Esophagus (tissue), 2 donors: ENCODE measurements around the gene SGSM1. TPM values are rescaled to one million over a fixed set of nuclear protein-coding genes. Genes with fewer than 3 reads are reported as not detected.

Experiments used
- H3K27ac ChIP-seq, 2 donors: one replicate each; pipeline ENCODE4 v1.5.1; 2013; ENCODE audit warnings: low read depth in 2 of 2, mild to moderate bottlenecking in 2 of 2, inconsistent platforms in 1 of 2, low read length in 1 of 2, moderate library complexity in 1 of 2
- H3K27me3 ChIP-seq, 2 donors: one replicate each; pipeline ENCODE4 v1.6.1; 2013; ENCODE audit warnings: low read length in 2 of 2, control low read depth in 1 of 2, mild to moderate bottlenecking in 1 of 2; ENCODE audit not compliant: insufficient read depth in 2 of 2, control insufficient read depth in 1 of 2
- H3K36me3 ChIP-seq, 2 donors: one replicate each; pipeline ENCODE4 v1.6.1; 2013; ENCODE audit warnings: low read length in 1 of 2; ENCODE audit not compliant: control insufficient read depth in 2 of 2, insufficient read depth in 2 of 2
- H3K4me1 ChIP-seq, 2 donors: one replicate each; pipeline ENCODE4 v1.6.1; 2013; ENCODE audit warnings: low read length in 1 of 2; ENCODE audit not compliant: control insufficient read depth in 2 of 2, insufficient read depth in 2 of 2
- H3K4me3 ChIP-seq, 2 donors: one replicate each; pipeline ENCODE4 v1.5.1; 2013; ENCODE audit warnings: low read length in 2 of 2, mild to moderate bottlenecking in 2 of 2, low read depth in 1 of 2, moderate library complexity in 1 of 2
- H3K9me3 ChIP-seq, 2 donors: one replicate each; pipeline ENCODE4 v1.6.1; 2013; ENCODE audit warnings: mild to moderate bottlenecking in 2 of 2, low read depth in 1 of 2, low read length in 1 of 2, moderate library complexity in 1 of 2; ENCODE audit not compliant: control insufficient read depth in 2 of 2, insufficient read depth in 1 of 2
- WGBS, 2 donors: extraction: QIAGEN DNeasy Blood & Tissue Kit; methylation state at CpG; one replicate each; pipeline ENCODE4 v1.1.7; 2013; 5-methylcytosine and 5-hydroxymethylcytosine counted together
- polyA plus RNA-seq, 2 donors: library from polyadenylated mRNA; stranded (reverse); fragments of 200-250 nt; gene quantifications; one replicate each; pipeline ENCODE4 v1.2.3, GENCODE V29; 2013
- donor health status: healthy with polysubstance abuse.
- donor health status: Bipolar disorder and iron deficiency.

SGSM1 gene
- polyA plus RNA-seq, 2 donors = 0.14 to 0.16 TPM

- WGBS, 2 donors = 97 to 100% methylated on average over 1 of the region's 1 CpG
- Histone ChIP-seq H3K36me3 (no peaks in the 10 kb centered on the region), H3K27me3 (no peaks in the 10 kb centered on the region), H3K4me1 (no peaks in the 10 kb centered on the region), H3K9me3 (peaks cover 0 to 6% of the 10 kb centered on the region in 2 donors), H3K4me3 (no peak overlapping the region), H3K27ac (no peak overlapping the region)
Observed at GRCh38 chr22:24876700-24877099, 70.7 kb downstream of the SGSM1 start.

- Histone ChIP-seq H3K4me3 (no peak overlapping the region), H3K36me3 (no peaks in the 10 kb centered on the region), H3K27me3 (no peaks in the 10 kb centered on the region), H3K4me1 (no peaks in the 10 kb centered on the region), H3K9me3 (peaks cover 0 to 6% of the 10 kb centered on the region in 2 donors), H3K27ac (no peak overlapping the region)
- 91 to 95% methylated on average over 2 of the region's 2 CpGs for WGBS, 2 donors
Observed at GRCh38 chr22:24878969-24879368, 73.0 kb downstream of the SGSM1 start.

- H3K4me1 ChIP-seq = no peaks in the 10 kb centered on the region
- no peak overlapping the region for H3K4me3 ChIP-seq
- H3K27me3 ChIP-seq = no peaks in the 10 kb centered on the region
- no peaks in the 10 kb centered on the region for H3K36me3 ChIP-seq
- no peak overlapping the region for H3K27ac ChIP-seq
- no peaks in the 10 kb centered on the region for H3K9me3 ChIP-seq
- 85 to 87% methylated on average over 6 of the region's 6 CpGs for WGBS, 2 donors
Observed at GRCh38 chr22:24883432-24883831, 77.4 kb downstream of the SGSM1 start.

- H3K4me3 ChIP-seq = no peak overlapping the region
- H3K27me3 ChIP-seq = no peaks in the 10 kb centered on the region
- 70 to 79% methylated on average over 2 of the region's 2 CpGs for WGBS, 2 donors
- no peaks in the 10 kb centered on the region for H3K9me3 ChIP-seq
- H3K4me1 ChIP-seq = no peaks in the 10 kb centered on the region
- H3K36me3 ChIP-seq = no peaks in the 10 kb centered on the region
- H3K27ac ChIP-seq = no peak overlapping the region
Observed at GRCh38 chr22:24887260-24887659, 81.2 kb downstream of the SGSM1 start.

- Histone ChIP-seq H3K27ac (peak overlapping the region; percentile 81 to 86), H3K36me3 (no peaks in the 10 kb centered on the region), H3K27me3 (no peaks in the 10 kb centered on the region), H3K4me3 (no peak overlapping the region), H3K4me1 (peaks cover 0 to 4% of the 10 kb centered on the region in 2 donors), H3K9me3 (no peaks in the 10 kb centered on the region)
- 89 to 90% methylated on average over 20 of the region's 20 CpGs for WGBS, 2 donors
Observed at GRCh38 chr22:24893341-24894070, 87.5 kb downstream of the SGSM1 start.

GRCh38 chr22:24894220-24894975, 88.4 kb downstream of the SGSM1 start:
- H3K4me3 ChIP-seq = no peak overlapping the region
- H3K9me3 ChIP-seq = no peaks in the 10 kb centered on the region
- no peaks in the 10 kb centered on the region for H3K27me3 ChIP-seq
- peak overlapping the region; percentile 81 to 86 for H3K27ac ChIP-seq
- H3K36me3 ChIP-seq = no peaks in the 10 kb centered on the region
- 23 to 29% methylated on average over 16 of the region's 16 CpGs for WGBS, 2 donors
- H3K4me1 ChIP-seq = peaks cover 0 to 4% of the 10 kb centered on the region in 2 donors

GRCh38 chr22:24894998-24895397, 89.0 kb downstream of the SGSM1 start:
- Histone ChIP-seq H3K9me3 (no peaks in the 10 kb centered on the region), H3K4me1 (peaks cover 0 to 4% of the 10 kb centered on the region in 2 donors), H3K27ac (peak overlapping the region; percentile 81 to 85), H3K36me3 (no peaks in the 10 kb centered on the region), H3K4me3 (no peak overlapping the region), H3K27me3 (no peaks in the 10 kb centered on the region)
- 17 to 19% methylated on average over 7 of the region's 7 CpGs for WGBS, 2 donors

- WGBS, 2 donors = 73 to 76% methylated on average over 2 of the region's 2 CpGs
- Histone ChIP-seq H3K27me3 (no peaks in the 10 kb centered on the region), H3K27ac (no peak overlapping the region), H3K4me1 (no peaks in the 10 kb centered on the region), H3K4me3 (no peak overlapping the region), H3K36me3 (no peaks in the 10 kb centered on the region), H3K9me3 (peaks cover 0 to 3% of the 10 kb centered on the region in 2 donors)
Observed at GRCh38 chr22:24901448-24901847, 95.4 kb downstream of the SGSM1 start.

- Histone ChIP-seq H3K36me3 (no peaks in the 10 kb centered on the region), H3K4me3 (no peak overlapping the region), H3K27me3 (no peaks in the 10 kb centered on the region), H3K27ac (no peak overlapping the region), H3K9me3 (peaks cover 0 to 3% of the 10 kb centered on the region in 2 donors), H3K4me1 (no peaks in the 10 kb centered on the region)
- WGBS, 2 donors = 98 to 99% methylated on average over 1 of the region's 1 CpG
Observed at GRCh38 chr22:24905909-24906308, 99.9 kb downstream of the SGSM1 start.
